GM21528 (cell line): ENCODE data around the gene SERPINA5.

Experiments used
- ATAC-seq: cut with Tn5 transposase; IDR thresholded peaks from one replicate; pipeline ENCODE4 v1.9.1; 2021; ENCODE audit warnings: mild to moderate bottlenecking, moderate library complexity; ENCODE audit not compliant: unreplicated experiment, low FRiP score

SERPINA5 gene

DNA sequence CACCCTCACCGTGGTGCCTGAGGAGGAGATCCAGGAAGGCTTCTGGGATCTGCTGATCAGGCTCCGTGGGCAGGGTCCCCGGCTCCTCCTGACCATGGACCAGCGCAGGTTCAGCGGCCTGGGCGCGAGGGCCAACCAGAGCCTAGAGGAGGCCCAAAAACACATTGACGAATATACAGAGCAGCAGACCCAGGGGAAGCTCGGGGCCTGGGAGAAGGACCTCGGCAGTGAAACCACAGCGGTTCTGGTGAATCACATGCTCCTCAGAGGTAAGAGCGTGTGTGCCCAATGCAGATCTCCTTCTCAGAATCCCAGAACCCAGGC is 60.4 kb downstream of the SERPINA5 start:
- ATAC-seq, result no peak
